Trophoblast cell (in vitro differentiated cells and primary cell): Measurements from ENCODE around the gene ADAM19.

Source experiments
- DNase-seq, 2 donors: peaks; one replicate each; pipeline ENCODE4 v3.0.0-alpha.2; 2016
- H2AFZ ChIP-seq: 2 replicates; pipeline ENCODE4 v1.6.1; 2013; ENCODE audit warnings: low read length, moderate library complexity, mild to moderate bottlenecking; ENCODE audit not compliant: insufficient read depth, poor library complexity
- H2AK5ac ChIP-seq: 2 replicates; pipeline ENCODE4 v1.6.1; 2013; ENCODE audit warnings: mild to moderate bottlenecking, low read length
- H2BK120ac ChIP-seq: 2 replicates; pipeline ENCODE4 v1.6.1; 2013; ENCODE audit warnings: low read length, mild to moderate bottlenecking, moderate library complexity; ENCODE audit not compliant: insufficient read depth, poor library complexity
- H2BK12ac ChIP-seq: 2 replicates; pipeline ENCODE4 v1.6.1; 2013; ENCODE audit warnings: mild to moderate bottlenecking, low read length, moderate library complexity
- H2BK5ac ChIP-seq: 2 replicates; pipeline ENCODE4 v1.6.1; 2013; ENCODE audit warnings: low read length, low read depth, moderate library complexity, mild to moderate bottlenecking; ENCODE audit not compliant: poor library complexity
- H3K14ac ChIP-seq: 2 replicates; pipeline ENCODE4 v1.6.1; 2013; ENCODE audit warnings: mild to moderate bottlenecking, low read length
- H3K18ac ChIP-seq: 2 replicates; pipeline ENCODE4 v1.6.1; 2013; ENCODE audit warnings: mild to moderate bottlenecking, low read length
- H3K23ac ChIP-seq: 2 replicates; pipeline ENCODE4 v1.6.1; 2013; ENCODE audit warnings: low read length
- H3K27ac ChIP-seq: 2 replicates; pipeline ENCODE4 v1.5.1; 2013; ENCODE audit warnings: low read depth, mild to moderate bottlenecking, inconsistent platforms, low read length, moderate library complexity
- H3K27me3 ChIP-seq: 2 replicates; pipeline ENCODE4 v1.6.1; 2013; ENCODE audit warnings: inconsistent platforms, mild to moderate bottlenecking, low read length, moderate library complexity; ENCODE audit not compliant: insufficient read depth
- H3K36me3 ChIP-seq, 2 experiments: 1 replicate in 1 of 2; 2 replicates in 1 of 2; pipeline ENCODE4 v1.6.1; 2013; ENCODE audit warnings: low read length in 2 of 2, mild to moderate bottlenecking in 2 of 2, moderate library complexity in 1 of 2; ENCODE audit not compliant: insufficient read depth in 2 of 2, control insufficient read depth in 1 of 2
- H3K4ac ChIP-seq: 2 replicates; pipeline ENCODE4 v1.6.1; 2013; ENCODE audit warnings: low read depth, mild to moderate bottlenecking, low read length, moderate library complexity
- H3K4me1 ChIP-seq, 2 experiments: 1 replicate in 1 of 2; 2 replicates in 1 of 2; pipeline ENCODE4 v1.6.1; 2013; ENCODE audit warnings: low read length in 2 of 2, mild to moderate bottlenecking in 2 of 2, moderate library complexity in 1 of 2; ENCODE audit not compliant: insufficient read depth in 2 of 2, control insufficient read depth in 1 of 2
- H3K4me2 ChIP-seq: 2 replicates; pipeline ENCODE4 v1.6.1; 2013; ENCODE audit warnings: inconsistent platforms, mild to moderate bottlenecking, low read length, moderate library complexity
- H3K4me3 ChIP-seq: 2 replicates; pipeline ENCODE4 v1.5.1; 2013; ENCODE audit warnings: mild to moderate bottlenecking, low read depth, low read length, inconsistent platforms
- H3K79me1 ChIP-seq: one replicate; pipeline ENCODE4 v1.6.1; 2013; ENCODE audit warnings: low read length
- H3K79me2 ChIP-seq: 2 replicates; pipeline ENCODE4 v1.6.1; 2013; ENCODE audit warnings: low read length, mild to moderate bottlenecking; ENCODE audit not compliant: control insufficient read depth, insufficient read depth, poor library complexity
- H3K9ac ChIP-seq: 2 replicates; pipeline ENCODE4 v1.6.1; 2013; ENCODE audit warnings: mild to moderate bottlenecking, low read length
- H3K9me3 ChIP-seq: 2 replicates; pipeline ENCODE4 v1.6.1; 2013; ENCODE audit warnings: low read depth, mild to moderate bottlenecking, control low read depth, inconsistent platforms, low read length; ENCODE audit not compliant: insufficient read depth
- H4K12ac ChIP-seq: 2 replicates; pipeline ENCODE4 v1.6.1; 2013; ENCODE audit warnings: low read depth, mild to moderate bottlenecking, low read length, moderate library complexity
- H4K8ac ChIP-seq: 2 replicates; pipeline ENCODE4 v1.6.1; 2013; ENCODE audit warnings: low read depth, mild to moderate bottlenecking, low read length, moderate library complexity
- H4K91ac ChIP-seq: one replicate; pipeline ENCODE4 v1.6.1; 2013; ENCODE audit warnings: low read depth, mild to moderate bottlenecking, low read length, moderate library complexity
- WGBS: extraction: QIAGEN DNeasy Blood & Tissue Kit; methylation state at CpG from one replicate; pipeline ENCODE4 v1.1.7; 2013; ENCODE audit warnings: missing lambda C conversion rate; ENCODE audit not compliant: insufficient read length, insufficient coverage; ENCODE audit errors: extremely low coverage; 5-methylcytosine and 5-hydroxymethylcytosine counted together

Gene ADAM19

DNA sequence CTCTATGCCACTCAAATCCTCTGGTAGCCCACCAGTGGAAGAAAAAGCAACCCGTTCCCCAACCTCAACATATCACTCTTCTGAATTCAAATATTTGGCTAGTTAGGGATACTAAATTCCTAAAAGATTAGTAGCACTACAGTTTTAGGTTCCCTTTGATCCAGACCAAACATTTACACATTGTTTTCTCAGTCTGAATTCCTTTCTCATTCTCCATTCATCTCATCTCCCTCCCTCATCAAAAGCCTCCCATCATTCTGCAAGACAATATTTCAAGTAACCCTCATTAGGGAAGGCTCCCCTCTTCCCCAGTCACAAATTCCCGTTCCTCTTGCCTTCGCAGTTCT, 26.3 kb downstream of the ADAM19 start:
- no peak overlapping the region for H3K18ac ChIP-seq
- H3K14ac ChIP-seq, result no peak overlapping the region
- peaks cover 3 to 15% of the 10 kb centered on the region in 2 experiments for H3K4me1 ChIP-seq
- no peak overlapping the region for H3K4me2 ChIP-seq
- H3K23ac ChIP-seq, result no peak overlapping the region
- H3K79me2 ChIP-seq, result peaks cover 12% of the 10 kb centered on the region
- DNase-seq, result no peak
- H2AFZ ChIP-seq, result no peak overlapping the region
- H4K8ac ChIP-seq, result no peak overlapping the region
- no peak overlapping the region for H3K4ac ChIP-seq
- no peak overlapping the region for H4K91ac ChIP-seq
- no peak overlapping the region for H2BK120ac ChIP-seq
- no peaks in the 10 kb centered on the region for H3K27me3 ChIP-seq
- H3K79me1 ChIP-seq, result no peaks in the 10 kb centered on the region
- no peak overlapping the region for H3K4me3 ChIP-seq
- H3K9ac ChIP-seq, result no peak overlapping the region
- no peak overlapping the region for H4K12ac ChIP-seq
- H3K9me3 ChIP-seq, result no peaks in the 10 kb centered on the region
- no peak overlapping the region for H3K27ac ChIP-seq
- H2AK5ac ChIP-seq, result no peak overlapping the region
- no CpG with 5 or more reads among the region's 3 CpGs for WGBS
- H3K36me3 ChIP-seq, result peaks cover 23 to 34% of the 10 kb centered on the region in 2 experiments
- H2BK12ac ChIP-seq, result no peak overlapping the region
- H2BK5ac ChIP-seq, result no peak overlapping the region

DNA sequence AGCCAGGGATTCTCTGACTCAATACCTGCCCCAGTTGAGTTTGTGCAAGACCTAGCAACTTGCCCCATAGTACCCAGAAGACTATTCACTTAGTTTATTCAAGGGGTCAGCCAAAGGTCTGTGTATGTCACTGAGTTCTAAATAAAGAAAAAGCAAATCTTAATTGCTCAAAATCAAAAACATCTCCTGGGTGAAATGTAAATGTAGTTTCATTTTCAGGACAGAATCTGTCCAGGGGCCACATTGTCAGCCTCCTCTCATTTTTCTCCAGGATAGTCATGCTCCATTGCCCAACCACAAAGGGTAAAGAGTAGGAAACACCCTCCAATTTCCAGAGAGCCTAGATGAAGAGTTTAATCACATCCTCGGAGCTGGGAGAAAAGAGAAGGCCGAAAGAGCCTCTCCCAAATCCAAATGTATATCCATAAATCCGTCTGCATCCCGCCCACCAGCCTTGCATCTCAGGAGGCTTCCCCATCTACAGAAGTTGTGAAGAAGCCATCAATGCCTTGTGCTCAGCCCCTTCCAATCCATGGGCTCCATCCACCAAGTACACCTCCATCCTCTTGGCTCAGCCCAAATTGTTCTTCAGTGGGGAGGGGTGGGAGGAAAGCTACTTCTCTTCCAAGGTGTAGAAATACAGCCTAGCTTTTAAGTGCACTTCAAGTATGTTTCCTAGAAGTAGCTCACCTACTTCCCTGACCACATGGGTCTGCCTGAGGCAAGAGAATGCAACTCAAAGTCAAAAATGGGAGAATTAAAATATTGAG, 26.9 kb downstream of the ADAM19 start:
- Histone ChIP-seq H2AK5ac (no peak overlapping the region), H3K27me3 (no peaks in the 10 kb centered on the region), H3K14ac (no peak overlapping the region), H3K4me3 (no peak overlapping the region), H4K91ac (no peak overlapping the region), H3K79me2 (peaks cover 12% of the 10 kb centered on the region), H3K4me1 (peaks cover 3 to 15% of the 10 kb centered on the region in 2 experiments), H3K4me2 (no peak overlapping the region), H4K12ac (no peak overlapping the region), H3K18ac (peak overlapping the region; percentile 2), H2AFZ (no peak overlapping the region), H2BK120ac (no peak overlapping the region), H3K9ac (no peak overlapping the region), H2BK12ac (no peak overlapping the region), H3K36me3 (peaks cover 23 to 33% of the 10 kb centered on the region in 2 experiments), H3K79me1 (no peaks in the 10 kb centered on the region), H3K27ac (no peak overlapping the region), H4K8ac (no peak overlapping the region), H2BK5ac (no peak overlapping the region), H3K9me3 (no peaks in the 10 kb centered on the region), H3K4ac (peak overlapping the region; percentile 35), H3K23ac (no peak overlapping the region)
- DNase-seq, result peak in 1 of 2 donors; percentile 35
- no CpG with 5 or more reads among the region's 4 CpGs for WGBS

DNA sequence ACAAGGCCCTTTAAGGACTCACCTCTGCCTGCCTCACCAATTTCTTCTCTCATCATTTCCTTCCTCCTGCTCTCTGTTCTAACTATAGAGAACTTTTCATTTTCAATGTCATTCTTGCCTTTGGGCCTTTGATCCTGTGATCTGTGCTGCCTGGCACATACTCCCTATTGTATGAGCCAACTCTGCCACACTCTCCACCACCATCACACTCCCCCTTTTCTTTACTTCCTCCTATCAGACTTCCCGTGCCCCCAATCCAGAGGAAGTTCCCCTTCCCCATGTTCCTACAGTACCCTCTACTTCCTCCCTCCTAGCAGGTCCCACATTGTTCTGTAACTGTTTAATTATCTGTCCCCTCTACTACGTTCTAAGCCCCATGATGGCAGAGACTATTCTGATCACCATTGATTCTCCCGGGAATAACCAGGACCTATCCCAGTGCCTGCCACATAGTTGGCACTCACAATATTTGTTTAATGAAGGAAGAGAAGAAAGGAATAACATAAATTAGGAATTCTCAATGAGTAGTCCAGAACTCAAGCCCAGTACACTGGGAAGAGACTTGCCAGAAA, 27.5 kb downstream of the ADAM19 start:
- Histone ChIP-seq H3K9ac (no peak overlapping the region), H4K91ac (no peak overlapping the region)

DNA sequence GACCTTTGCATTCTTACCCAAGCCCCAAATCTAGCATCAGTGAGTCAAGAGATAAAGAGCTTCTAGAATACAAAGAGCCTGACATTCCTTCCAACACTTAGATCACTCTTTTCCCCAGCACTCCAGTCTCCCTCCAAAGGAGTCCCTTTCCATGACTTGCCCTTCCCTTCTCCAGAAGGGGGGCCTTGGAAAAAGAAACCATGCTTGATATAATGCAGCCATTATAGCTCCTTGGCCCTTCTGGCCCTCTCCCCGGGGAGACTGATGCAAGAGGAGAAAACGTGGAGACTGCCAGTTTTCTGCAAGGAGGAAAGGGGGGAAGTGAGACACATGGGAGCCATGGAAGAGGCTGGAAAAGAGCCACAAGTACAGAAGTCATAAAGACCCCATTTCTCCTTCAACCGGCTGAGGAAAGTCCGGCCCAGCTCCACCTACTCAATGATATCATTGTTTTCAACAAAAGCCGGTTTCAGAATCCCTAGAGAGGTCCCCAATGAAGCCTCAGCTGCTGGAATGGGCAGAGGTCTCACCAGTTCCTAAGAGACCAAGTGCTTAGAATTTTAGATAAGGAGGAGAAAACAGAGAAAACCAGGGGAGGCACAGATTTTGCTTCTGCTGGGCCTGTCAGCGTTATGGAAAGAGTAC, 29.0 kb downstream of the ADAM19 start:
- no peak overlapping the region for H4K12ac ChIP-seq
- H3K4me1 ChIP-seq, result peaks cover 3 to 19% of the 10 kb centered on the region in 2 experiments
- H3K4ac ChIP-seq, result peak overlapping the region; percentile 52
- no peaks in the 10 kb centered on the region for H3K27me3 ChIP-seq
- H2AFZ ChIP-seq, result no peak overlapping the region
- no peaks in the 10 kb centered on the region for H3K9me3 ChIP-seq
- H2AK5ac ChIP-seq, result no peak overlapping the region
- no peak overlapping the region for H3K23ac ChIP-seq
- no peak overlapping the region for H4K8ac ChIP-seq
- no CpG with 5 or more reads among the region's 6 CpGs for WGBS
- H3K4me3 ChIP-seq, result no peak overlapping the region
- H3K14ac ChIP-seq, result no peak overlapping the region
- H3K18ac ChIP-seq, result no peak overlapping the region
- H4K91ac ChIP-seq, result no peak overlapping the region
- H3K79me1 ChIP-seq, result no peaks in the 10 kb centered on the region
- H3K27ac ChIP-seq, result no peak overlapping the region
- no peak overlapping the region for H3K4me2 ChIP-seq
- no peak overlapping the region for H2BK5ac ChIP-seq
- no peak overlapping the region for H2BK12ac ChIP-seq
- no peak overlapping the region for H2BK120ac ChIP-seq
- H3K9ac ChIP-seq, result no peak overlapping the region
- DNase-seq, result no peak
- peaks cover 20 to 28% of the 10 kb centered on the region in 2 experiments for H3K36me3 ChIP-seq
- peaks cover 12% of the 10 kb centered on the region for H3K79me2 ChIP-seq

More for the DNA sequence above, 27.5 kb downstream of the ADAM19 start:
- Histone ChIP-seq H3K79me2 (peaks cover 12% of the 10 kb centered on the region), H2AFZ (no peak overlapping the region), H3K36me3 (peaks cover 23 to 33% of the 10 kb centered on the region in 2 experiments), H4K12ac (no peak overlapping the region), H3K23ac (no peak overlapping the region), H3K14ac (no peak overlapping the region), H4K8ac (no peak overlapping the region), H3K9me3 (no peaks in the 10 kb centered on the region), H3K4me1 (peaks cover 3 to 15% of the 10 kb centered on the region in 2 experiments), H3K79me1 (no peaks in the 10 kb centered on the region), H2BK5ac (no peak overlapping the region), H2BK12ac (no peak overlapping the region), H3K27me3 (no peaks in the 10 kb centered on the region), H3K18ac (no peak overlapping the region), H3K4me2 (no peak overlapping the region), H3K4me3 (no peak overlapping the region), H3K4ac (peak overlapping the region; percentile 90), H2BK120ac (no peak overlapping the region), H2AK5ac (no peak overlapping the region), H3K27ac (no peak overlapping the region)
- no CpG with 5 or more reads among the region's 3 CpGs for WGBS
- no peak for DNase-seq
